HEK293 (cell line): ENCODE data around the gene BCL2L11.

ENCODE experiments used
- HOXA7 ChIP-seq: sonication (generic); formaldehyde crosslinking; IDR thresholded peaks from 2 replicates; pipeline ENCODE4 v1.8.1; 2022; ENCODE audit warnings: missing genetic modification reagents, borderline replicate concordance
- MYNN ChIP-seq: fragments of 450-650 bp; formaldehyde crosslinking; IDR thresholded peaks from 2 replicates; pipeline ENCODE4 v1.5.1; 2016; ENCODE audit warnings: missing biosample characterization, missing genetic modification characterization, borderline replicate concordance
- YY1 ChIP-seq: fragments of 450-650 bp; formaldehyde crosslinking; IDR thresholded peaks from 2 replicates; pipeline ENCODE4 v1.5.1; 2018; ENCODE audit warnings: missing biosample characterization, missing genetic modification characterization

DNA sequence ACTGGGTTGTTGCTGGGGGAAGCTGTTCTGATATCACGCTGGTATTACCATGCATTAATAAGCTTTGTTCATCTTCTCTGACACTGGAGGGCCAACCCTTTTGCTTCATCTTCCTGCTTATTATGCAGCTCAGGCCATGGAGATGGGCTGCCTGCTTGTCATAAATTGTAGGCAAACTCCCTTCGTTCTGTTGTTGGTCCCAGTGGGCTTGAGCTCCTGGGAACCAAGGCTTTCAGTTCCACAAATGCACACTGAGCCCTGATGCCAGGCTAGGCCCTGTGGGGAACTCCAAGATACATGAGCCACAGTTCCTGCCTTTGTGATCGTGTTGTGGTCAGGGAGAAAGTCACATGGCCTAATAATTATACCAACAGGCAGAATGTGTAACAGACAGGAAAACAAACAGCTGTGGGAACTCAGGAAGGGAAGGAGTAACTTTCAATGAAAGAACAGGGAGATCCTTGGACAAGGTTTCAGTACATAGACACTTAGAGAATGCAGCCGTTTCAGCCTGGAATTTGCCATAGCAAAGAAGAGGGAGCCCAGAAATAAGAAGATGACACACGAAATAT lies 49.0 kb upstream of the BCL2L11 start:
- TF ChIP-seq HOXA7 (no peak), YY1 (tag by site-specific recombination) (no peak), MYNN (no peak)
